Colonic mucosa (tissue), 4 donors: Measurements from ENCODE around the gene NME3. TPM values are rescaled to one million over a fixed set of nuclear protein-coding genes. Genes with fewer than 3 reads are reported as not detected.

Source experiments
- DNase-seq: peaks from one replicate; pipeline ENCODE4 v3.0.0-alpha.2; 2020
- H3K27ac ChIP-seq: fragments of 200-600 bp; one replicate; pipeline ENCODE4 v1.8.0; 2021
- H3K27me3 ChIP-seq: fragments of 200-600 bp; one replicate; pipeline ENCODE4 v1.8.0; 2021
- H3K36me3 ChIP-seq: fragments of 200-600 bp; one replicate; pipeline ENCODE4 v1.8.0; 2021
- H3K4me1 ChIP-seq: fragments of 200-600 bp; one replicate; pipeline ENCODE4 v1.8.0; 2021; ENCODE audit warnings: mild to moderate bottlenecking
- H3K4me3 ChIP-seq: fragments of 200-600 bp; one replicate; pipeline ENCODE4 v1.8.0; 2021
- H3K9ac ChIP-seq, 2 donors: one replicate each; pipeline ENCODE4 v1.7.0; 2013; ENCODE audit warnings: control low read depth in 2 of 2, low read depth in 2 of 2, low read length in 2 of 2
- H3K9me3 ChIP-seq: fragments of 200-600 bp; one replicate; pipeline ENCODE4 v1.8.0; 2021
- CTCF ChIP-seq: fragments of 200-600 bp; IDR thresholded peaks from one replicate; pipeline ENCODE4 v1.8.0; 2022; ENCODE audit warnings: antibody characterized with exemption, mild to moderate bottlenecking
- intact Hi-C: fragments of 100-400 bp; cut with DNase I; formaldehyde crosslinking; loops from one replicate; pipeline ENCODE4 v1.14.1; 2022
- total RNA-seq, 2 donors: library from RNA; stranded (reverse); fragmentation: NEBNext Ultra II Directional in 1 of 2; extraction: Animal tissue kit (Norgen Biotek cat#: 25700) in 1 of 2; gene quantifications; one replicate each; pipeline ENCODE4 v1.2.1, GENCODE V29; 2021
- donor health status: healthy.
- donor health status: DM: no; HTN: no; CAD: no.
- donor health status: DM: no; HTN: no; CAD: no.

The NME3 gene
- total RNA-seq, 2 donors from 2014 or later, result 61.3 to 79.7 TPM

- Histone ChIP-seq H3K36me3 (no peaks in the 10 kb centered on the region), H3K4me1 (peaks cover 5% of the 10 kb centered on the region), H3K9ac (peak overlapping the region in 1 of 2 donors; percentile 70), H3K4me3 (no peak overlapping the region), H3K27me3 (no peaks in the 10 kb centered on the region), H3K9me3 (no peaks in the 10 kb centered on the region), H3K27ac (no peak overlapping the region)
- DNase-seq, result no peak
- intact Hi-C loops, result no loop called here
- no peak for TF ChIP-seq CTCF
These were observed 12.4 kb downstream of the NME3 start for GRCh38 chr16:1758923-1759322.

GRCh38 chr16:1757714-1758461, 13.5 kb downstream of the NME3 start:
- no peaks in the 10 kb centered on the region for H3K27me3 ChIP-seq
- H3K4me1 ChIP-seq, result peaks cover 5% of the 10 kb centered on the region
- intact Hi-C loops, result no loop called here
- H3K36me3 ChIP-seq, result no peaks in the 10 kb centered on the region
- peak overlapping the region; percentile 92 for H3K27ac ChIP-seq
- H3K9ac ChIP-seq, result peak overlapping the region; percentile 69 to 70
- H3K9me3 ChIP-seq, result no peaks in the 10 kb centered on the region
- DNase-seq, result peak; percentile 73
- no peak for TF ChIP-seq CTCF
- H3K4me3 ChIP-seq, result no peak overlapping the region

- H3K36me3 ChIP-seq, result no peaks in the 10 kb centered on the region
- no peaks in the 10 kb centered on the region for H3K9me3 ChIP-seq
- no peak for DNase-seq
- no peak overlapping the region for H3K27ac ChIP-seq
- TF ChIP-seq CTCF, result no peak
- no peak overlapping the region for H3K9ac ChIP-seq
- intact Hi-C loops, result no loop called here
- no peaks in the 10 kb centered on the region for H3K27me3 ChIP-seq
- H3K4me1 ChIP-seq, result peaks cover 5% of the 10 kb centered on the region
- no peak overlapping the region for H3K4me3 ChIP-seq
These were observed 17.1 kb downstream of the NME3 start for GRCh38 chr16:1754204-1754603.

- H3K4me1 ChIP-seq, result no peaks in the 10 kb centered on the region
- no peak for DNase-seq
- no peaks in the 10 kb centered on the region for H3K27me3 ChIP-seq
- no peak overlapping the region for H3K27ac ChIP-seq
- H3K36me3 ChIP-seq, result no peaks in the 10 kb centered on the region
- intact Hi-C loops, result no loop called here
- H3K9me3 ChIP-seq, result no peaks in the 10 kb centered on the region
- H3K4me3 ChIP-seq, result no peak overlapping the region
- H3K9ac ChIP-seq, result no peak overlapping the region
- no peak for TF ChIP-seq CTCF
These were observed 18.5 kb downstream of the NME3 start for GRCh38 chr16:1752853-1753252.

- no peaks in the 10 kb centered on the region for H3K4me1 ChIP-seq
- intact Hi-C loops, result no loop called here
- H3K9ac ChIP-seq, result no peak overlapping the region
- H3K27ac ChIP-seq, result no peak overlapping the region
- no peaks in the 10 kb centered on the region for H3K9me3 ChIP-seq
- H3K4me3 ChIP-seq, result no peak overlapping the region
- DNase-seq, result no peak
- no peak for TF ChIP-seq CTCF
- H3K36me3 ChIP-seq, result no peaks in the 10 kb centered on the region
- no peaks in the 10 kb centered on the region for H3K27me3 ChIP-seq
These were observed 19.4 kb downstream of the NME3 start for GRCh38 chr16:1751946-1752345.
